Upper lobe of left lung (tissue), 6 donors: ENCODE measurements around the gene TTC7B. TPM values are rescaled to one million over a fixed set of nuclear protein-coding genes. Genes with fewer than 3 reads are reported as not detected.

ENCODE experiments used
- ATAC-seq, 2 donors: fragments of 200-7000 bp; cut with Tn5 transposase; one replicate each; pipeline ENCODE4 v1.9.1; 2022; ENCODE audit warnings: mild to moderate bottlenecking in 2 of 2, moderate library complexity in 2 of 2; ENCODE audit not compliant: low FRiP score in 2 of 2
- DNase-seq, 2 donors: peaks; one replicate each; pipeline ENCODE4 v3.0.0-alpha.2; 2019 to 2020
- H3K27ac ChIP-seq, 4 donors: fragments of 200-600 bp; sonication (generic); one replicate each; pipeline ENCODE4 v1.5.1; 2016 to 2019
- H3K27me3 ChIP-seq, 4 donors: fragments of 200-600 bp; sonication (generic); one replicate each; pipeline ENCODE4 v1.5.1; 2017 to 2019
- H3K36me3 ChIP-seq, 4 donors: fragments of 200-600 bp; sonication (generic); one replicate each; pipeline ENCODE4 v1.5.1; 2016 to 2019
- H3K4me1 ChIP-seq, 4 donors: fragments of 200-600 bp; sonication (generic); one replicate each; pipeline ENCODE4 v1.5.1; 2018 to 2019
- H3K4me3 ChIP-seq, 4 donors: fragments of 200-600 bp; sonication (generic); one replicate each; pipeline ENCODE4 v1.5.1; 2017 to 2019; ENCODE audit warnings: mild to moderate bottlenecking in 2 of 4, moderate library complexity in 1 of 4
- H3K9me3 ChIP-seq, 4 donors: fragments of 200-600 bp; sonication (generic); one replicate each; pipeline ENCODE4 v1.5.1; 2018 to 2019
- CTCF ChIP-seq, 6 experiments: fragments of 450-650 bp in 4 of 6; fragments of 200-600 bp in 2 of 6; sonication (generic) in 2 of 6; IDR thresholded peaks; one replicate each; pipeline ENCODE4 v1.5.1; 2016 to 2019; ENCODE audit warnings: antibody characterized with exemption in 6 of 6
- EP300 ChIP-seq, 4 donors: sonication (generic); formaldehyde crosslinking; IDR thresholded peaks; one replicate each; pipeline ENCODE4 v1.5.1; 2017; ENCODE audit warnings: antibody characterized with exemption in 4 of 4, control low read depth in 2 of 4
- POLR2A ChIP-seq, 4 donors: fragments of 450-650 bp; IDR thresholded peaks; one replicate each; pipeline ENCODE4 v1.5.1; 2016 to 2017; ENCODE audit warnings: antibody characterized with exemption in 4 of 4, mild to moderate bottlenecking in 2 of 4
- POLR2AphosphoS5 ChIP-seq, 2 donors: sonication (generic); formaldehyde crosslinking; IDR thresholded peaks; one replicate each; pipeline ENCODE4 v1.5.1; 2017; ENCODE audit warnings: antibody characterized with exemption in 2 of 2
- WGBS, 2 donors: methylation state at CpG; one replicate each; pipeline ENCODE4 v1.1.5; 2017 to 2018; 5-methylcytosine and 5-hydroxymethylcytosine counted together
- total RNA-seq, 6 donors: library from RNA; depleted of rRNA in 4 of 6; stranded (reverse); fragments of >200 nt in 4 of 6; gene quantifications; one replicate each; pipeline versions ENCODE4 v1.1.0 to v1.2.1, GENCODE V29; 2016 to 2021
- donor health status: DM: no; HTN: no; CAD: no; lungs with moderate emphysema.
- donor health status: DM: no; HTN: yes; CAD: no; lungs with severe emphysema.

The TTC7B gene
- total RNA-seq, 6 donors from 2014 or later = 13.5 to 87.3 (median 37.5) TPM

GRCh38 chr14:90760078-90760444, 56.2 kb downstream of the TTC7B start:
- ATAC-seq (no peak), DNase-seq (no peak)
- 86 to 87% methylated on average over 4 of the region's 4 CpGs for WGBS, 2 donors
- no peaks in the 10 kb centered on the region for H3K36me3 ChIP-seq
- peaks cover 13 to 17% (median 16%) of the 10 kb centered on the region in 4 donors for H3K4me1 ChIP-seq
- H3K27ac ChIP-seq = no peak overlapping the region
- H3K4me3 ChIP-seq = no peak overlapping the region
- peaks cover 0 to 10% (median 4%) of the 10 kb centered on the region in 4 donors for H3K9me3 ChIP-seq
- no peaks in the 10 kb centered on the region for H3K27me3 ChIP-seq
- TF ChIP-seq POLR2A (IDR thresholded peaks at IDR 0.05) = no peak
- TF ChIP-seq POLR2AphosphoS5 (IDR thresholded peaks at IDR 0.05) = no peak
- no peak for TF ChIP-seq CTCF (IDR thresholded peaks at IDR 0.05)
- no peak for TF ChIP-seq EP300 (IDR thresholded peaks at IDR 0.05)

GRCh38 chr14:90759370-90760077, 56.7 kb downstream of the TTC7B start:
- Histone ChIP-seq H3K4me1 (peaks cover 13 to 17% (median 16%) of the 10 kb centered on the region in 4 donors), H3K9me3 (peaks cover 0 to 10% (median 4%) of the 10 kb centered on the region in 4 donors), H3K27me3 (no peaks in the 10 kb centered on the region), H3K27ac (peak overlapping the region in 2 of 4 donors; percentile 87 to 91), H3K36me3 (no peaks in the 10 kb centered on the region), H3K4me3 (no peak overlapping the region)
- ATAC-seq = no peak
- no peak for DNase-seq
- 79 to 80% methylated on average over 7 of the region's 7 CpGs for WGBS, 2 donors
- no peak for TF ChIP-seq POLR2AphosphoS5 (IDR thresholded peaks at IDR 0.05)
- no peak for TF ChIP-seq CTCF (IDR thresholded peaks at IDR 0.05)
- no peak for TF ChIP-seq EP300 (IDR thresholded peaks at IDR 0.05)
- TF ChIP-seq POLR2A (IDR thresholded peaks at IDR 0.05) = no peak

GRCh38 chr14:90758959-90759358, 57.3 kb downstream of the TTC7B start:
- Histone ChIP-seq H3K9me3 (peaks cover 0 to 10% (median 4%) of the 10 kb centered on the region in 4 donors), H3K27me3 (no peaks in the 10 kb centered on the region), H3K36me3 (no peaks in the 10 kb centered on the region), H3K4me1 (peaks cover 13 to 17% (median 16%) of the 10 kb centered on the region in 4 donors), H3K4me3 (peak overlapping the region; percentile 3 to 51 (median 42)), H3K27ac (peak overlapping the region; percentile 69 to 91 (median 87))
- ATAC-seq (peak; percentile 58 to 81), DNase-seq (peak; percentile 48 to 76)
- WGBS, 2 donors = 37 to 45% methylated on average over 13 of the region's 13 CpGs
- TF ChIP-seq POLR2AphosphoS5 (IDR thresholded peaks at IDR 0.05) (peak in 1 of 2 donors; percentile 20), EP300 (IDR thresholded peaks at IDR 0.05) (no peak)

- H3K36me3 ChIP-seq = no peaks in the 10 kb centered on the region
- H3K27me3 ChIP-seq = no peaks in the 10 kb centered on the region
- TF ChIP-seq POLR2AphosphoS5 (IDR thresholded peaks at IDR 0.05) = peak; percentile 56
- TF ChIP-seq CTCF (IDR thresholded peaks at IDR 0.05) = peak; percentile 81 to 98 (median 96)
- TF ChIP-seq POLR2A (IDR thresholded peaks at IDR 0.05) = peak in 1 of 4 donors; percentile 66
- no peak for TF ChIP-seq EP300 (IDR thresholded peaks at IDR 0.05)
- ATAC-seq (peak; percentile 94 to 96), DNase-seq (peak; percentile 94 to 99)
- H3K4me1 ChIP-seq = peaks cover 13 to 17% (median 16%) of the 10 kb centered on the region in 4 donors
- peak overlapping the region; percentile 3 to 51 (median 42) for H3K4me3 ChIP-seq
- 2 to 9% methylated on average over 8 to 19 of the region's 71 CpGs for WGBS, 2 donors
- H3K27ac ChIP-seq = peak overlapping the region; percentile 69 to 91 (median 87)
- peaks cover 0 to 6% (median 3%) of the 10 kb centered on the region in 4 donors for H3K9me3 ChIP-seq
Observed at GRCh38 chr14:90758028-90758889, 58.0 kb downstream of the TTC7B start.

- TF ChIP-seq POLR2AphosphoS5 (IDR thresholded peaks at IDR 0.05) (no peak), CTCF (IDR thresholded peaks at IDR 0.05) (no peak), POLR2A (IDR thresholded peaks at IDR 0.05) (no peak), EP300 (IDR thresholded peaks at IDR 0.05) (no peak)
- H3K9me3 ChIP-seq = no peaks in the 10 kb centered on the region
- H3K4me1 ChIP-seq = peaks cover 13 to 17% (median 16%) of the 10 kb centered on the region in 4 donors
- no peaks in the 10 kb centered on the region for H3K27me3 ChIP-seq
- WGBS, 2 donors = 85 to 86% methylated on average over 3 of the region's 3 CpGs
- peak overlapping the region in 2 of 4 donors; percentile 46 to 51 for H3K4me3 ChIP-seq
- ATAC-seq (no peak), DNase-seq (no peak)
- H3K27ac ChIP-seq = peak overlapping the region in 2 of 4 donors; percentile 48 to 91
- no peaks in the 10 kb centered on the region for H3K36me3 ChIP-seq
Observed at GRCh38 chr14:90757452-90757851, 58.8 kb downstream of the TTC7B start.
